C4-2B (cell line): ENCODE measurements around the gene TSPAN18.

Source experiments
- CTCF ChIP-seq: fragments of 450-650 bp; conservative IDR thresholded peaks from 2 replicates; pipeline ENCODE4 v1.5.1; 2017; ENCODE audit warnings: mild to moderate bottlenecking
- ZFX ChIP-seq: fragments of 450-650 bp; IDR thresholded peaks from 2 replicates; pipeline ENCODE4 v1.6.1; 2017

GRCh38 chr11:44758983-44759382, 32.2 kb downstream of the TSPAN18 start:
- no peak for TF ChIP-seq CTCF
- no peak for TF ChIP-seq ZFX
